NCI-H1436 treated with DMSO at 0.1 percent for 48 hours (cell line): ENCODE measurements around the gene ATP6V1G3.
"Not testable (repeated sequence)": the region's sequence is repeated elsewhere in the genome, so short reads cannot be mapped to it uniquely, and the experiment has no call there.

ENCODE experiments used
- DNase-seq: peaks from one replicate; lab custom pipeline; 2025; lab: John Stamatoyannopoulos, UW

The ATP6V1G3 gene

DNA sequence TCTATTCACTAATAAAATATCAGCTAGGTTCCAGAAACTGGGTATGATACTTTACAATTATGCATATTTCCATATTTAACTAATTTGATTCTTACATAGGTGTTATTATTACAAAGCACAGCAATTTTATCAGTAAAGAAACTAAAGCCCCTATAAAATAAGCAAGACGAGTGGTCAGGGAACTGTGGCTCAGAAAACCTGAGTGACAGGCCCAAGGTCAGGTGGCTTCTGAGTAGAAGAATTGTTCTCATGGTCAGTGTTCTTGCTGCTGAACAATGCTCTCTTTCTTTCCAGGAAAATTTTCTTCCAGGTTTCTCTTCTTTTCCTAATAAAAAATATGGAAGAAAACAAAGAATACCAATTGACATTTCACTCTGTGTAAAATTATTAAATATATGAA, 2.2 kb upstream of the ATP6V1G3 start:
- no peak for DNase-seq

DNA sequence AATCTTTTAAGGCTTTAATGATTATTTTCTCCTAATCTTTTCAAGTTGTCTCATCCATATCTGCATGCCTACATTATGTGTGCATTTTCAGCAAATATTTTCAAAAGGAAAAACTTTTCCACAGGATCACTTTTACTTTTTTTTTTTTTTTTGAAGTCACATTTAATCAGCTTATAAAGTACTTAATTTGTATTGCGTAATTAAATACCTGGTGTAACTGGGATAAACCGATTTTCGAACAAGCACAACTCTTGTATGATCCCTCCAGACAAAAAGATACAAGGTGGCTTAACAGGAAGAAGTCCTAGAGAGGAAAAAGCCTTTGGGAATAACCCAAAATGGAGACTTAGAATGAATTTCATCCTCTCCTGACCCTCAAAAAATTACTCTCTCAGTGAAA, 1.3 kb upstream of the ATP6V1G3 start:
- DNase-seq: no peak

DNA sequence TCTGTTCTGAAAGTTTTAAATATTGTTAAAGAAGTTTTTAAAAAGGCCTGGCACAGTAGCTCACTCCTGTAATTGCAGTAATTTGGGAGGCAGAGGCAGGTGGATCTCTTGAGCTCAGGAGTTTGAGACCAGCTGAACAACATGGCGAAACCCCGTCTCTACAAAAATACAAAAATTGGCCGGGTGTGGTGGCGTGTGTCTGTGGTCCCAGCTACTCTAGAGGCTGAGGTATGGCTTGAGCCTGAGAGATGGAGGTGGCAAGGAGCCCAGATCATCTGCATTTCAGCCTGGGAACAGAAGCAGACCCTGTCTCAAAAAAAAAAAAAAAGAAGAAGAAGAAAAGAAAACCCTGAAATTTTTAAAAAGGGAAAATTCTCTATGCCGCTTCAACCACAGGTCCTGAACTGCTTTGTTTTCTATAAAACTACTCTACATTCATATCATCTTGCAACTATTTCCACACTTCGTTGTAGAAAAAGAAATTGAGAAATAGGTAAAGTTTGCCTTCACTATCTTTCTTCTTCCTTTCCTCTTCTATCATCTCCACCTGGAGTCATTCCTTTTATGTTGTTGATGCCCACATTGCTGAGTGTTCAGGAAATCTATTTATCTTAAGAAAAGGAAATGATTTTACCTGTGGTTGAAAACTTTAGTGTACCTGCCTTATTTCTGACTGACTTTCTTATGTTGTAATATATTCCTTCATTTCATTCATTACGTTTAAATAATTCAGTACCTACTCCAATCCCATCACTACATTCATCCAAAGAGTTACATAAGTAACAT, 1.7 kb downstream of the ATP6V1G3 start:
- no peak for DNase-seq

DNA sequence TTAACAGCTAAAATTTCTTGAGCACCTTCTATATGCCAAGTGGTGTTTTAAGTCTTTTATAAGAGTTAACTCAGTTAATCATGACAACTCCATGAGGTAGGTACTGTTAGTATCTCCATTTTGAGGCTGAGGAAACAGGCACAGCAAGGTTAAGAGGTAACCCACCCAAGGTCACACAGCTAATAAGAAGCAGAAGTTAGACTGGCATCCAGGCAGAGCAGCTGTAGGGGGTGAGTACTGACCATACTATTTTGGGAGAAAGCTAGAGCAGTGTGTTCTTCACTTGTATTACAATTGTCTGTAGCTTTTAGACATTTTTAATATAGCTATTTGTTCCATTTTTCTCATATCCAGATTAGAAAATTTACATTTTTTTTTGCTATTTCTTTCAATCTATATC, 4.8 kb downstream of the ATP6V1G3 start:
- no peak for DNase-seq

DNA sequence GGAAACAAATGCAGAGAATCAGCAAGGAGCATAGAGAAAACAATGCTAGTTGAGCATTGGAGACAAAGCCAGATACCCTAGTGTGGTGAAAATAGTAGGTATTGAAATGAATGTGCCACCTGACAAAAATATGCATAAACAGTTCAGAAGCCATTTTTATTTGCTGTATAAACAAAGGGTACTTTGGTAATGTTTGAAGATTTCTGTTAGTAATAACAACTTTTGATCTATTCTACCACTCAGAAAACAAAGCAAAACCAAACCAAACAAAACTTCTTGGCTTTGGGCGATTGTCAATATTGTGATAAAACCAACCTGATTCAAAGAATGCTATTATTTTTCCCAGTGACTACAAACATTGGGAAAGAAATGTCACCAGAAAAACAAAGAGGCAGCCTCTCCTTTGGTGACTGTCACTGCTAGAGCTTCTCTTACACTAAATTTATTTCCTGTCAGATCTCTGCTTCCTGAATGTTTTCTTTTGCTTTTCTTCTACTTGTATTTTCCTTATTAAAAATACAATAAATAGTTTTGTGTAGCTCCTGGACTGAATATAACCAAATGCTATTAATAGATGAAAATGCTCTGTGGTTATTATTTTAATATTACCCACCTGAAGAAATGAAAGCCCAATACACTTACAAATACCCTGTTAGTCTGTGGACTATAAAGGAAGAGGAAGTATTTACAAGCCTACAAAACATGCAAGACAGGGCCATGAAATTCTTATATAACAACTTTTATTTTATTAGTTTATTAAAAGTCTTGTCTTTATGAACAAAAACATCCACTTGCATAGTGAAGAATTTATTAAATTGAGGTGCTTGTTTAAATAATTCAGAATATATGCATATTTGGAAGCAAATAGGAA, 5.7 kb downstream of the ATP6V1G3 start:
- DNase-seq: no peak

DNA sequence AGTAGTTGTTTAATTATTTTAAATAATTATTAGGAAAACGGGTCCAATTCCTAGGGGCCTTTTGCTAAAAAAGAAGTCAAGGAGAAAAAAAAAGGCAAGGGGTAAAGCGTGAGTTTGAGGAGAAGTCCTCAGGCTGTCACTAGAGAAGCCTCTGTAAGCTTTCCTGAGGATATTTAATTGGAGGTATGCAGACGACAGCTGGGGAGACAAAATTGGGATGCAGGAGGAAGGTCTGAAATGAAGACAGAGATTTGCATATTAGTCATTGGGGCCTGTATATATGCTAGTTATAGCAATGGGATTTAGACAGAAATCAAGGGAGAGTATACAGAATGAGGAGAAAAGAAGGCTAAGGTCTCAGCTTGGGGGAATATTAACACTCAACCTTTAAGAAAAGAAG, 8.6 kb downstream of the ATP6V1G3 start:
- DNase-seq: no peak

DNA sequence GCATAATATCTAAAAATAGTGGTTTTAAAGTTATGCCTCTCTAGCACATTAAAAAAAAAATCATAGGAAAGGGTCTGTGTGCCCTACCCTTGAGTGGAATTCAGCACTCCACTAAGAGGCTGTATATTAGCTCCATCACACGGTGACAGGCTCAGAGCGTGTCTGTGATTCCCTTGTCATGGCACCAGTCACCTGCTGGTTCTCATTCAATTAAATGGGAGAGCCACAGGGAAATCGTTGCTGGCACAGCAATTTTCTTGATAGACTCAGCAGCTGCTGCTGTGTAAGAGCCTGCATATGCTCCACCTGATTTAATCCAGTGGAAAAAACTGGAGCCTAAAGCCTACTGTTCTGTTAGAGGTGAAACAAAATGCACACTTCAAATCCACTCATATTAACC, 9.5 kb downstream of the ATP6V1G3 start:
- peak; percentile 52 for DNase-seq

DNA sequence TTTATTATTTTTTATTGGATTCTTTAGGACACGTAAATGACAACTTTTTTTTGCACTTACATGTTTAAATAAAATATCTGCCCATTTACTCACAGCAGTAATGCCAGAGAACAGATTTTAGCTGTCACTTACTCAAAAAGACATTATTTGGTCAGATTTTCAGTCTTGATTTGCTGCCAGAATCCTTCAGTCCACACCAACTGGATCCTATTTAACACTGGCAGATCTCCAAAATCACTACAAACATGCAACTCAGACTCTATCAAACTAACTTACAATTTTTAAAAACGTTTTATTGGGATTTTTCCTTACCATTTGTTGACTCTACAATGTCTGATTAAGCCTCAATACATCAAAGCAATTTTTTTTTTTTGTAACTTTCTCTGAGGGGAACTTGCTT, 11.1 kb downstream of the ATP6V1G3 start:
- no peak for DNase-seq

DNA sequence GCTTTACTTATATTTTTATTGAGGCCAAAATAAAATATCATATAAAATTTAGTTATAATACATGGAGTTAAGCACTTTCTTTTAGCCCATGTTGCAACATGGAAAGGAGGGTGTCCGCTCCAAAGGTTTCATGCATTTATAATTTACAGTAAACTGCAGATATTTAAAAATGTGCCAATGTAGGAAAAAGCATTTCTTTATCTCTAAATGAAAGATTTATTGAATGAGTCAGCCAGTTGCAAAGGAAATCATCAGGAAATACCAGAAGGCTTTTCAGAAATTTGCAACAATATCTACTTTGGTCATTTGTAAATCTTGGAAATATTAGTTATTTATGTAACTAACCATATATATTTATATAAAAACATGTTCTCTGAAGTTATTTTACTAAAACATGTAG, 12.1 kb downstream of the ATP6V1G3 start:
- no peak for DNase-seq

DNA sequence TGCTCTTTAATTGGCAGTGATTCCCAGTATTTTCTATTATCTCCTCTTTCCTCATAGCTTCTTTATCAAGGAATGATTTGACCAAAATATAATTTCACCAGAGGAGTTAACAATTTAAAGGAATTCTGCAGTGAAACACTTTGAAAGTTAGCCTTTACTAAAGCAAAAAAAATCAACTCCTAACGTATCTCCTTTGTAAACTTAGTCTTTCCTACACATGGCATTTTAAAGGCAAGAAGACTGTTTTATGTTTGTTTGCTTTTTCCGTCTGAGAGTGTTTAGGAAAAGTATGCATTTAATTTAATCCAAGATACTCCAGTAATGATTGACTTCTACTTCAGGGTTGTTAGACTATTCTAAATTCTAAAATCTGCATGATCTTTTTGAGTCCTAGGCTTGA, 15.9 kb downstream of the ATP6V1G3 start:
- no peak for DNase-seq

DNA sequence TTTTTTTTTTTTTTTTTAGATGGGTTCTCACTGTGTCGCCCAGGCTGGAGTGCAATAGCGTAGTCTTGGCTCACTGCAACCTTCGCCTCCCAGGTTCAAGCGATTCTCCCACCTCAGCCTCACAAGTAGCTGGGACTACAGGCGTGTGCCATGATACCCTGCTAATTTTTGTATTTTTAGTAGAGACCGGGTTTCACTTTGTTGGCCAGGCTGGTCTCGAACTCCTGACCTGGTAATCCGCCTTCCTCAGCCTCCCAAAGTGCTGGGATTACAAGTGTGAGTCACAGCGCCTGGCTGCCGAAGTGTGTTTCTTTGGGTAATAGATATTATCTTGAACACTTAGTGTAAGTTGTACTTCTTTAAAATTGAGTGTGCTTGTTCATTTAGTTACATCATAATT, 16.4 kb downstream of the ATP6V1G3 start:
- not testable (repeated sequence) for DNase-seq

DNA sequence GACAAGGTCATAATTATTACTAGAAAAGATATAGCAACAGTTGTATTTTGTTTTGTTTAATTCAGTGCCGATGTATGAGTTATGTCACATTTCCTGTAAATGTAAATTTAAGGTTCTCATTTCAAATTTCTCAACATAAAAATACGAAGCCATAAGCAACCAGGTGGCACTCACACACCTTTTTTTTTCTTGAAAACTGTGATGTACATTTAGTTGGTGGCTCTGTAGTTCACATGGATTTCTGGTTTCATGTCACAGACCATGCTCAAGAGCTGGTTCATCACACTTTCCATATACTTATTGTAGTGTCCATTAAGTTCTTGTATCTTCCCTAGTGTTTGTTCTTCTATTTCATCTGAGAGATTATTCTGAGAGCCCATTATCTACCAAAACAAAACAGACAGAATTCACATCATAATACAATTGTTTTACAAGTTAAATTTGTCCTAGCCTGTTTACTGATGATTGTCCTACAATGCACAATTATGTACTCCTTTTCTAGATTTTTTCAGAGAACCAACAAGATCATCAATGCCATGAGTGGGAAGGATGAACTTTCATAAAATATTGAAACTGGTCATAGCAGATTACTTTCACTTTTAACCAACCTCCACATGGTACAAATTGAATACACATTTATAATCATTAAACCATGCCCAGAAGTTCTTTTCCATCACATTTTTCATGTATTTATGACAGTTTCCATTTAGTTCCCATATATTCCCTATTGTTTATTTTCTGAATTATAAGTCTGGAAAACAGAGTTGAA, 17.1 kb downstream of the ATP6V1G3 start:
- no peak for DNase-seq

DNA sequence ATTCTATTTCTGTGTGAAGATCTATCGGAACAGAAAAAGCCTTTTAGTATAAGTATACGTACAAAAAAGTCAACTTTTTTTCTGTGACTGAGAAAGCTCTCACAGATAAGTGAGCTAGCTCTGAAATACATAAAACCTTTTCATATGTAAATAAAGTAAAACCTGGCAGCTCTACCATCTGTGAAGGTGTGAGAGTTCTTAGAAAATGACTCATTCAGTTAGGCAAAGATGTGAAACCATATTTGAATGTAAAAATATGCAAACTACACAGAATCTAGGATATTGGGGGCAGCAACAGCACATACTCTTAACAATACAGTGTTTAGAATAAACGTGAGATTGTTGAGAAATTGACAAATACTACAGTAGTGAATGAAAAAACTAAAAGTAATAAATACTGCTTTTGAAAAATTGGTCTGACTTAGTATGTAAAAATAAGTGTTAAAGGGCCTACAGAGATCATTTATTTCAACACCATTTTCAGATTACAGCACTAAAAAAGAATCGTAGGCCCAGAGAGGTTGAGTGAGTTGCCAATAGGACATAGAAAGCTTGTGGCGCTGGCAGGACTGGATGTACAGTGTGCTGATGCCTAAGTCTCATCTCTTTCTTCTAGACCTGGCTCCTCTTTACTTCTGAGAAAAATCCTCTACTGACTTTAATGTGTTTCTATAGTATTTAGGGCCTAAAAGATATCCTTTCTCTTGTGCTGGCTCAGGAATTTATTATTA, 19.8 kb downstream of the ATP6V1G3 start:
- DNase-seq: no peak

DNA sequence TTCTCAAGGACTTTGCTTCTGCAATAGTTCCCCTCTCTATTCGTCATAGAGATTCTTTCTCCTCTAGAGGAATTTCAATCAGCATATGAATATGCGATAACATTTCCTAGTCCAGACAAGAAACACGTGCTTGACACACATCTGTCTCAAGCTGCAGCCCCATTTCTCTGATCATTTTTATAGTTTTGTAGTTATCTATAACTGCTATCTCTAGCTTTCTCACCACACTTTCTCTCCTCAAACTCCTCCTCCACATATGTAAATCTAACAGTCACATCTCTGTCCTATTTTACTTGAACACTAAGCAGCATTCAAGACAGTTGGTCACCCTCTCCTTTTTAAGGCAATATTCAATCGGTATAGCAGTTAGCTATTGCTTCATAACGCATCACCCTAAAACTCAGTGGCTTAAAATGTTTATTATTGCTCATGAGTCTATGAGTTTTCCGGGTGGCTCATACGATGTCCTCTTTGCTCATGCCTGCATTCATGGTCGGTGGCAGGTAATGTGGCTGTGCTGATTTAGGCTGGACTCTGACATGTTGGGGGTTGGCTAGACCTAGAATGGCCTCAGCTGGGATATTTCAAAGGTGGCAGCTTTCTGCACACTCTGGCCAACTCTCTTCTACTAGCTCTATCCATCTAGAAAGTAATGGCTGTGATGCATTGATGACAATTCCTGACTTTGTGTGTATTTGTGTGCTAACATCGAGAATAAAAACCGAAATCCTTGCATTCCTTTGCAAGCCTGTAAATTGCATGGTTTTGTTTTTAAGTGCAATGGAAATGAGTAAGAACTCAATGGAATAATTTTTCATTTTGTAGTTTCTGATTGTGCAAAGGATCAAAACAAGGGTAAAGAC, 20.6 kb downstream of the ATP6V1G3 start:
- DNase-seq: no peak

DNA sequence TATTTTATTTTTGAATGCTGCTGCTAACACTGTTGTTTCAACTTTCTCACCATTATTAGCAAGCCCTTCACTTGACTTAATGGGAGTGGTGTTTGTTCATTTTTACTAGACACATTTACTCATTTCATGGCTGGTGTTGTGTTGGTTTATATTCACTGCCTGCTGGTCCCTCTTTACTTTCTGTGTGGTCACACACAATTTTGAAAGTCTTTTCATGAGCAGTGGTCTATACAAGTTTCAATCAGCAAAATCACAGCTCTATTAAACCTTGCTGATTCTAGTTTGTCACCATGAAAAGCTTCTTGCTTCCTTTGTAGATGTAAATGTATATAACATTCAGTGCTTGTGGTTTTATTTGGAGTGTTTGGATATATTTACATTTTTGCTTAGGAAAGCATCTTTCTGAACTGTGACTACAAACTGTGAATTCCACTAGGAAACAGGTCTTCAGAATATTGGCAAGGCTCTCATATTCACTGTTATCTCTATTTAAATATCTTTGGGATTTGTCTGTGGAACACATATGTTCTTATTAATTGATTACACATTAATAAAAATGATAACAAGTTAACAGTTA, 22.8 kb downstream of the ATP6V1G3 start:
- DNase-seq: no peak

DNA sequence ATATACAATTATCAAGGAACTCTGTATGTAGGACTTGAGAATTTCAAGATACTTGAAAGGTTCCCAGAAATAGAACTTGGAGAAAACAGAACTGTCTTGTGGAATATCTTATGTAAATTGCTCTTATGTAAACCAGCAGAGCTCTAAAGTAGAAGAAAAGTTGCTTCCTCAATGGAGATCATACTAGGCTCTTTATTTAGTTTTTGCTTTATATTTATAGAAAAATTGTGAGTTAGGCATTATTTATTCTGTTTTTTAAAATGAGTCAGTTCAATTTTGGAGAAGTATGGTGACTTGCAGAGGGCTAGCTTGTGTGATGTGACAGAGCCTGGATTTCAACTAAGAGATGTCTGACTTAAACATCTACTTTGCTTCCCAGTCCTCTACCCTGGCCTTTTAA, 40.4 kb downstream of the ATP6V1G3 start:
- DNase-seq: no peak

DNA sequence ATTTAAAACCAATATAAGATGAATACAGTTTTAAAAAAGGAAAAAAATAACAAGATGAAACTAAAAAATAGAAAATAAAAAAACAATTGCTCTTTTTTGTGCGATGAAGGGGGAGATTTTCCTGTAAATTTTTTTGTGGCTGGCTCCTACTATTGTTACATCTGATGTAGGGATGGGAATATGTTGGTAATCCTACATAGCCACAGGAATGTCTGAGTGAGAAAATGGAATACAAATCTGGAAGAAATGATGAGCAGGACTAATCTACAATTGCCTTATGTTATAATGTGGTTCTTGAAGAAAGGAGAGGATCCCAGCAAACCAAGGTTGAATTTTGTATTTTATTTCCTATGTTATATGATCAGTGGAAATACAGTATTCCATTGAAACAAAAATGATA, 40.9 kb downstream of the ATP6V1G3 start:
- DNase-seq: no peak

DNA sequence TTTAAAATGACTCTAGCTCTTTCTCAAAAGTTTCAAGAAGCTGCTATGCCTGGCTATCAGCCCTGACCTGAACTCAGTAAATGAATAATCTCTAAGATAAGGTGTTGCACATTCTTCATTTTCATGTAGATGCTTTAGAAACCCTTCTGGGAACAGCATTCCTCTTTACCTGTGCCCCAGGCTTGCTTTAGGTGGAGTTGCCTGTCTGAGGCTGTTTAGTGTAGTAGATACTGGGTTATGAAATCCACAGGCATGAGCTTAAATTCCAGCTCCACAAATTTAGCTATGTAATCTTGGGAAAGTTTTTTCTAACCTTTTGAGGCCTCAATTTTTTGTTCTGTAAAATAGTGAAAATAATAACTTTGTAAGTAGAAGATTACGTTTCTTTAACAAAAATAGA, 41.6 kb downstream of the ATP6V1G3 start:
- DNase-seq: no peak

DNA sequence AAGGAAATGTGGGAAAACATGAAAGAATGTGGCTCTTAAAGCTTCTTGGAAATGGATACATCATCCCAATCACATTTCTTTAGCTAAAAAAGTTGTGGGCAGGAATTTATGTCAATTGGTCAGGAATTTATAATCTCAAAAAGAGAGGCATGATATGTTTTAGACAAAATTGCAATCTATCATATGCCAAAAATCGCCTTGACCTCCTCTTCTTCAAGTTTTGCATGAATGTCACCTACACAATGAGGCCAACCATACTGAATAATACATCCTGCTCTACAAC, 42.4 kb downstream of the ATP6V1G3 start:
- no peak for DNase-seq

DNA sequence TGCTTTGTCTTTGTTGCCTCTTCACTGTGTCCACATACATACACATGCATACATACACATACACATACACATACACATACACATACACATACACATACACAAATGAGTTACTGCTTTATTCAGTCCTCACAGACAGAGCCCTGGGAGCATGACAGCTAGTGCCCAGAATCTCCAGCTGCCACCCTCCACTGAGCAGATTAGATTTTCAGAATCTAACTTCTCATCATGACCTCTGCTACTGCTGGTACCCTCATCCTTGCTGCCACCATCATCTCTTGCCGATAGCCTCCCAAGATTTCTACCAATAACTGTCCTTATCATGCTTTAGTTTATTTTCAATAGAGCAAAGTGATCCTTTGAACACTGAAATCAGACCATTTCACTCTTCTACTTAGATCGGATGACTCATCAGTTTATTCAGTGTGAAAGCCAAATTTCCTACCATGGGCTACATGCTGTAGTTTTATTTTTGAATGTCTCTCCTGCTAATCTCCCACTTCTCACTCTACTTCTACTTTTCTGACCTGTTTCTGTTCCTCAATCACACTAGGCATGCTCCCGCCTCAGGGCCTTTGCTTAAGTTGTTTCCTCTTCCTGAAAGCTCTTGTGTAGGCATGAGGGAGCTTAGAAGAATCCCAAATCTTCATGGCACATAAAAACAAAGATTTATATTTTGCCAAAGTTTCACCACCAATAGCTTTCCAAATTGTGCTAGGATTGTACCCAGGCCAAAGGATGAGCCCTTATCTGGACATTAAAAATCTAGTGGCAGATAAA, 43.0 kb downstream of the ATP6V1G3 start:
- no peak for DNase-seq
